Ascending aorta (tissue), 2 donors: Measurements from ENCODE around the gene DOP1A. TPM values are rescaled to one million over a fixed set of nuclear protein-coding genes. Genes with fewer than 3 reads are reported as not detected.

ENCODE experiments used
- DNase-seq, 2 donors: peaks; one replicate each; pipeline ENCODE4 v3.0.0-alpha.2; 2019; ENCODE audit warnings: low spot score in 2 of 2
- H3K27ac ChIP-seq, 2 donors: fragments of 200-600 bp; sonication (generic); one replicate each; pipeline ENCODE4 v1.5.1; 2016 to 2017; ENCODE audit warnings: mild to moderate bottlenecking in 1 of 2
- H3K27me3 ChIP-seq: fragments of 200-600 bp; sonication (generic); one replicate; pipeline ENCODE4 v1.5.1; 2017
- H3K36me3 ChIP-seq, 2 donors: fragments of 200-600 bp; sonication (generic); one replicate each; pipeline ENCODE4 v1.5.1; 2016
- H3K4me1 ChIP-seq, 2 donors: fragments of 200-600 bp; sonication (generic); one replicate each; pipeline ENCODE4 v1.5.1; 2016 to 2017; ENCODE audit warnings: mild to moderate bottlenecking in 1 of 2
- H3K4me3 ChIP-seq, 2 donors: fragments of 200-600 bp; sonication (generic); one replicate each; pipeline ENCODE4 v1.5.1; 2016 to 2017; ENCODE audit warnings: mild to moderate bottlenecking in 1 of 2
- H3K9me3 ChIP-seq, 2 donors: fragments of 200-600 bp; sonication (generic); one replicate each; pipeline ENCODE4 v1.5.1; 2016
- CTCF ChIP-seq, 3 experiments: fragments of 200-600 bp in 2 of 3; fragments of 450-650 bp in 1 of 3; sonication (generic) in 2 of 3; IDR thresholded peaks; one replicate each; pipeline ENCODE4 v1.5.1; 2016 to 2019; ENCODE audit warnings: antibody characterized with exemption in 3 of 3, mild to moderate bottlenecking in 1 of 3, moderate library complexity in 1 of 3
- intact Hi-C: fragments of 100-400 bp; cut with DNase I; formaldehyde crosslinking; loops from one replicate; pipeline ENCODE4 v1.15.1; 2023
- total RNA-seq: library from RNA; depleted of rRNA; stranded (reverse); fragments of >200 nt; gene quantifications from one replicate; pipeline ENCODE4 v1.1.0, GENCODE V29; 2016

Gene DOP1A
- total RNA-seq, 1 donor from 2014 or later, result 13.2 TPM

GRCh38 chr6:83057705-83058321, 9.7 kb upstream of the DOP1A start:
- no peaks in the 10 kb centered on the region for H3K4me1 ChIP-seq
- no peaks in the 10 kb centered on the region for H3K9me3 ChIP-seq
- peaks cover 0 to under 1% of the 10 kb centered on the region in 2 donors for H3K36me3 ChIP-seq
- H3K27me3 ChIP-seq, result no peaks in the 10 kb centered on the region
- intact Hi-C loops, result loop anchor here (2.0 kb wide), 1 partner anchor 807 kb away; no protein-coding TSS in a partner anchor
- DNase-seq, result no peak
- no peak overlapping the region for H3K27ac ChIP-seq
- peak in 2 of 3 experiments; percentile 47 to 58 for TF ChIP-seq CTCF (IDR thresholded peaks at IDR 0.05)
- no peak overlapping the region for H3K4me3 ChIP-seq

- no peak for TF ChIP-seq CTCF (IDR thresholded peaks at IDR 0.05)
- no peak overlapping the region for H3K27ac ChIP-seq
- no peaks in the 10 kb centered on the region for H3K27me3 ChIP-seq
- no peaks in the 10 kb centered on the region for H3K36me3 ChIP-seq
- no peak overlapping the region for H3K4me3 ChIP-seq
- DNase-seq, result no peak
- intact Hi-C loops, result no loop called here
- H3K4me1 ChIP-seq, result peaks cover 0 to 4% of the 10 kb centered on the region in 2 donors
- H3K9me3 ChIP-seq, result no peaks in the 10 kb centered on the region
Observed at GRCh38 chr6:83061190-83061589, 6.3 kb upstream of the DOP1A start.

GRCh38 chr6:83062225-83062624, 5.2 kb upstream of the DOP1A start:
- H3K9me3 ChIP-seq, result no peaks in the 10 kb centered on the region
- no peak overlapping the region for H3K4me3 ChIP-seq
- no peak for TF ChIP-seq CTCF (IDR thresholded peaks at IDR 0.05)
- DNase-seq, result no peak
- intact Hi-C loops, result no loop called here
- H3K36me3 ChIP-seq, result no peaks in the 10 kb centered on the region
- H3K27ac ChIP-seq, result no peak overlapping the region
- peaks cover 0 to 4% of the 10 kb centered on the region in 2 donors for H3K4me1 ChIP-seq
- no peaks in the 10 kb centered on the region for H3K27me3 ChIP-seq

- peak; percentile 51 to 93 for DNase-seq
- H3K4me3 ChIP-seq, result peak within 1 kb of the TSS; percentile 69 to 76
- intact Hi-C loops, result loop anchor here (2.0 to 5.0 kb wide), 6 partner anchors 127 to 1313 kb away; partner anchors contain the start of genes ME1, PGM3, RWDD2A and TENT5A
- no peaks in the 10 kb centered on the region for H3K27me3 ChIP-seq
- peak; percentile 95 to 100 (median 98) for TF ChIP-seq CTCF (IDR thresholded peaks at IDR 0.05)
- no peaks in the 10 kb centered on the region for H3K9me3 ChIP-seq
- H3K36me3 ChIP-seq, result no peaks in the 10 kb centered on the region
- peak within 1 kb of the TSS; percentile 24 to 55 for H3K27ac ChIP-seq
- H3K4me1 ChIP-seq, result peaks cover 0 to 8% of the 10 kb centered on the region in 2 donors
Observed at GRCh38 chr6:83065511-83066192, 1.8 kb upstream of the DOP1A start, which contains the start of gene UBE3D. TSS of gene UBE3D (minus strand) at chr6:83065841. CDS start at chr6:83065718, 123 bp downstream.

- Histone ChIP-seq H3K4me3 (peak overlapping the region; percentile 66 to 95), H3K4me1 (peaks cover 0 to 8% of the 10 kb centered on the region in 2 donors), H3K27ac (peak overlapping the region in 1 of 2 donors; percentile 93), H3K27me3 (no peaks in the 10 kb centered on the region), H3K36me3 (no peaks in the 10 kb centered on the region), H3K9me3 (no peaks in the 10 kb centered on the region)
- no peak for DNase-seq
- intact Hi-C loops, result loop anchor here (5.0 kb wide), 4 partner anchors 364 to 1316 kb away; partner anchors contain the start of genes ME1, TENT5A and TPBG
- TF ChIP-seq CTCF (IDR thresholded peaks at IDR 0.05), result no peak
Observed at GRCh38 chr6:83068616-83069015, 1.1 kb downstream of the DOP1A start.
